HEK293T (cell line): ENCODE measurements around the gene BTBD9.

Experiments
- ARNT ChIP-seq: fragments of 450-650 bp; IDR thresholded peaks from 2 replicates; pipeline ENCODE4 v1.6.1; 2017; ENCODE audit warnings: mild to moderate bottlenecking
- BHLHE40 ChIP-seq: fragments of 450-650 bp; IDR thresholded peaks from 2 replicates; pipeline ENCODE4 v1.6.1; 2016; ENCODE audit warnings: mild to moderate bottlenecking, moderate library complexity, borderline replicate concordance
- ELF4 ChIP-seq: fragments of 450-650 bp; IDR thresholded peaks from 2 replicates; pipeline ENCODE4 v1.6.1; 2017; ENCODE audit warnings: antibody characterized with exemption
- FOXA1 ChIP-seq: fragments of 450-650 bp; IDR thresholded peaks from 2 replicates; pipeline ENCODE4 v1.6.1; 2016; ENCODE audit warnings: mild to moderate bottlenecking
- FOXM1 ChIP-seq: fragments of 450-650 bp; IDR thresholded peaks from 2 replicates; pipeline ENCODE4 v1.6.1; 2017; ENCODE audit warnings: mild to moderate bottlenecking, borderline replicate concordance
- HDGF ChIP-seq: fragments of 450-650 bp; IDR thresholded peaks from 2 replicates; pipeline ENCODE4 v1.6.1; 2017; ENCODE audit warnings: antibody characterized with exemption, borderline replicate concordance
- LEF1 ChIP-seq: fragments of 450-650 bp; IDR thresholded peaks from 2 replicates; pipeline ENCODE4 v1.6.1; 2017; ENCODE audit warnings: mild to moderate bottlenecking, borderline replicate concordance
- NFRKB ChIP-seq: fragments of 450-650 bp; IDR thresholded peaks from 2 replicates; pipeline ENCODE4 v1.6.1; 2016; ENCODE audit warnings: mild to moderate bottlenecking, moderate library complexity
- SP1 ChIP-seq: fragments of 450-650 bp; IDR thresholded peaks from 2 replicates; pipeline ENCODE4 v1.6.1; 2017
- SUZ12 ChIP-seq: fragments of 450-650 bp; IDR thresholded peaks from 2 replicates; pipeline ENCODE4 v1.6.1; 2016; ENCODE audit warnings: mild to moderate bottlenecking
- TARDBP ChIP-seq: fragments of 450-650 bp; IDR thresholded peaks from 2 replicates; pipeline ENCODE4 v1.6.1; 2016
- ZNF384 ChIP-seq: fragments of 450-650 bp; IDR thresholded peaks from 2 replicates; pipeline ENCODE4 v1.6.1; 2016
- TF ChIP-seq, protein P1 (sequence below): fragments of 450-650 bp; IDR thresholded peaks from 2 replicates; pipeline ENCODE4 v1.6.1; 2016

DNA sequence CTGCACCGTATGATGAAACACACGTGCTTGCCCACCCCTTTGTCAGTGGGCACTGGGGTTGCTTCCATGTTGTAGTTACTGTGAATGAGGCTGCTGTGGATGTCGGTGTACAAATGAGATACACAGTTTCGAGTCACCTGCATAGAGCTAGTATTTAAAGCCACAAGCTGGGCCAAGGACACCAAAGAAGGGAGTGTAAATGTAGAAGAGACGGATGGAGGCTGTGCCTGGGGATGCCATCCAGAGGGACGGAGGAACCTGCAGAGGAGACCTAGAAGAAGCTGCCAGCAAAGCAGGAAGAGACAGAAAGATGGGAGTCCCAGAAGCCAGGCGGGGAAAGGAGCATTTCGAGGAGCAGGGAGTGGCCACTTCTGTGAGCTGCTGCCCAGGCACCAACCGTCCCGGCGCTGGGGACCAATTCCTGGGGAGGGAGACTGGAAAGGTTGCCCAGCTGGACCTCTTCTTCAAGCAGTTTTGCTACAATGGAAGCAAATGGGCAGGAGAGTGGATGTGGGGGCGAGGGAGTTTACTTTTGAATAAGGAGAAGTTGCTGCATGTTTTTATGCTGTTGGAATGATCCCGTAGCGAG, 480.9 kb downstream of the BTBD9 start:
- TF ChIP-seq FOXM1: no peak
- TF ChIP-seq HDGF: no peak
- TF ChIP-seq SUZ12: no peak
- no peak for TF ChIP-seq LEF1
- no peak for TF ChIP-seq ARNT
- no peak for TF ChIP-seq ZNF384
- TF ChIP-seq FOXA1: no peak
- TF ChIP-seq, protein P1, sequence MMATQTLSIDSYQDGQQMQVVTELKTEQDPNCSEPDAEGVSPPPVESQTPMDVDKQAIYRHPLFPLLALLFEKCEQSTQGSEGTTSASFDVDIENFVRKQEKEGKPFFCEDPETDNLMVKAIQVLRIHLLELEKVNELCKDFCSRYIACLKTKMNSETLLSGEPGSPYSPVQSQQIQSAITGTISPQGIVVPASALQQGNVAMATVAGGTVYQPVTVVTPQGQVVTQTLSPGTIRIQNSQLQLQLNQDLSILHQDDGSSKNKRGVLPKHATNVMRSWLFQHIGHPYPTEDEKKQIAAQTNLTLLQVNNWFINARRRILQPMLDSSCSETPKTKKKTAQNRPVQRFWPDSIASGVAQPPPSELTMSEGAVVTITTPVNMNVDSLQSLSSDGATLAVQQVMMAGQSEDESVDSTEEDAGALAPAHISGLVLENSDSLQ: no peak
- no peak for TF ChIP-seq BHLHE40
- TF ChIP-seq SP1: no peak
- TF ChIP-seq ELF4: no peak
- TF ChIP-seq NFRKB: no peak
- TF ChIP-seq TARDBP: no peak
